GM21526 (cell line): ENCODE measurements around the gene NBPF1.
"Not testable (repeated sequence)": the region's sequence is repeated elsewhere in the genome, so short reads cannot be mapped to it uniquely, and the experiment has no call there.

Experiments
- ATAC-seq: cut with Tn5 transposase; IDR thresholded peaks from one replicate; pipeline ENCODE4 v1.9.1; 2021; ENCODE audit warnings: moderate library complexity; ENCODE audit not compliant: unreplicated experiment, low FRiP score

NBPF1 gene

DNA sequence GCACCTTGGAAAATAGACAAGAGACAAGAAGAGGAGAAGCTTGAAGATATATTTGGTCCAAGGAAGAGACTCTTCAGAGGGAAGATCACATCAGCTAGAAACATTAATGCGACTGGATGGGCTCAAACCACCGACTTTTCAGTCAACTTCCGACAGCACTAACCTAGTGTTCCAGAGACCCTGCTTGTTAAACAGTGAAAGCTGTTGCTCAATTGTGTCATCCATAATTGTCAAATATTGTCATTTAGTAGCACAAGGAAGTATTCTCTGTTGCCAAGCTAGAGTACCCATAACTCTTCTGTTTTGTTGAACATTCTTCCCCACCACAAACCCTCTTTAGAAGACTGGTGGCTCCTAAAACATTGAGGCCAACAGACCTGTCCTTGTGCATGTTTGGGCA lies 56.3 kb downstream of the NBPF1 start:
- not testable (repeated sequence) for ATAC-seq

DNA sequence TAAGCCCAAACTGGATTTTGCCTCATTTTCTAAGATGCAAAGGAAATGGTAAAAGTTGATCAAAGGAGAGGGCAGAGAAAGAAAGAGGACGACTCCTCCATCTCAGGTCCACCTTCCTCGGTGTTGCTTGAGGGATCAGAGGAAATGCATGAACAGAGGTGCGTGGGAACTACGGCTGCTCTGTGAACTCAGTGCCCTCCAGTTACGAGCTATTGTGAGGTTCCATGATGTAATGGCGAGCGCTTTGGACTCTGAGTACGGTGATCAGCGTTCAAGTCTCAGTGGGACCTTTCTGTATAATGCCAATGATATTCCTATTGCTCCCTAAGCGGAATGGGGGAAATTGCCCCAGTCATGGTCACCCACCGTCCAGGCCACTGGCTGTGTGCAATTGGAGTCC lies 60.1 kb downstream of the NBPF1 start:
- ATAC-seq = not testable (repeated sequence)

DNA sequence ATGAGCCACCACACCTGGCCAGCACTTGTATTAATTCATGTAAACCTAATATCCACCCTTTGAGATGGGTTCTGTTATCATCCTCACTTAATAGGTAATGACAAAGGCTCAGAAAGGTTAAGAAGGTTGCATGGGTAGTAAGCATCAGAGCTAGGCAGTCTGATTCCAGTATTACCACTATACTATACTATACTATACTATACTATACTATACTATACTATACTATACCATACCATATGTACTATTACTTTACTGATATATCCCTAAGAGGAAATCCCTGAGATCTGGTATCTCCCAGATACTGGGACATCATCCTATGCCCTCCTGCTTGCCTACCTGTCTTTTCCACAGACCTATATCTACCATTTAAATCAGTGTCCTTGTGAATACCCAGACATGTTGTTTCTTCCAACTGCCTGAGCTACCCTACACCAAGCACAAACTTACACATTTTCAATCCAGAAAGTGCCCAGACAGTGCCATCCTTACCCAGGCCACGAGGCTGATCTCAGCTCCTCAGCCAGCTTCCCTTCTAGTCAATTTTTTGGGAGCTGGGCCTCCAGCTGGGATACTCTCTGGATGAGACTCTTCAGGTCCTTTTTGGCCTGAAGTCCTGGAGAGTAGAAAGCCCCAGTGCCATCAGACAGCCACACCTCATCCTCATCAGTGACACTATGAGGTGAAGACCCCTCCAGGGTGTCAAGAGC lies 63.0 kb downstream of the NBPF1 start:
- not testable (repeated sequence) for ATAC-seq

DNA sequence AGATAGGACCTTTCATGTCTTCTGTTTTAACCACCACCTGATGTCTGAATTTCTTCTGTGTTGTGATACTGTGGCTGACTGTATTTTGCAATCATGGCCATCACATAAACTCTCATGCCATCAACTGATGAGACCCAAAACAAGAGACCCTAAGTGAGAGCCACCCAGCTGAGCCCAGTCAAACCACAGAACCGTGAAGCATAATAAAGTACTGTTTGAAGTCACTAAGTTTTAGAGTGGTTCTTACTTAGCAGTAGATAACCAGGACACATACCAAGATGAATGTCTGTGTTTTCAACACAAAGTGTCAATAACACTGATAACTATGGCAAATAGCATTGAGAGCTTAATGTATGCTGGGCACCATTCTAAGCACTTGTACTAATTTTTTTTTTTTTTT lies 63.8 kb downstream of the NBPF1 start:
- not testable (repeated sequence) for ATAC-seq

DNA sequence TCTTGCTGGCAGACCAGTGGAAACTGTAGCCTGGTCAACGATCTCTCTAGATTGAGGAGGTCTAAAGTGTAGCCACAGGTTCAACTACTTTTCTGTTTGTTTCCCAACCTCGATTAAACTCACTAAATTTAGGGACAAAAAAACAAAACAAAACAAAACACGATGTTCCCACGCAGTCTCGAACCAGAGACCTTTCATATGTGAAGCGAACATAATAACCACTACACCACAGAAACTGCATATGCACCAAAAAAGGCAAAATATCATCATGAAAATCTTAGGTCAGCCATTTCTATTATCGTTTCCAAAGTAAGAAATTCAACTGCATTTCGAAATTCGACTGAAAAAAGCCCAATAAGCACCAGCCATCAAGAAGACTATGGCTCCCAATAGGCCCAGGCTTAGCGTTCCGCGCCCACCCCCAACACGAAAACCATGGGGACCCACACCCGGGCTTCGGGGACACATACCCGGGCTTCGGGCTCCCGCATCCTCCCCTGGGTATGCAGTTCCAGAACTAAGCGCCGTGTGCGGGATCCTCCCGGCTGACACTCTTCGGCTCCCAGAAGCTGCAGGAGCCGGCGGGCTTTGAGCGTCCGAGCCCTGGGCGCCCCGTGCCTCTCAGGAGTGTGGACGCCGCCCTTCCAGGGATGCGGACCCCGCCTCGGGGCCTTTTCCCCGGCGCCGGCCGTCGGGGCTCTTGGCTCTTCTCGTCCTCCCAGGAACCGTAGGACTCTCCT lies 65.7 kb downstream of the NBPF1 start:
- ATAC-seq = not testable (repeated sequence)

DNA sequence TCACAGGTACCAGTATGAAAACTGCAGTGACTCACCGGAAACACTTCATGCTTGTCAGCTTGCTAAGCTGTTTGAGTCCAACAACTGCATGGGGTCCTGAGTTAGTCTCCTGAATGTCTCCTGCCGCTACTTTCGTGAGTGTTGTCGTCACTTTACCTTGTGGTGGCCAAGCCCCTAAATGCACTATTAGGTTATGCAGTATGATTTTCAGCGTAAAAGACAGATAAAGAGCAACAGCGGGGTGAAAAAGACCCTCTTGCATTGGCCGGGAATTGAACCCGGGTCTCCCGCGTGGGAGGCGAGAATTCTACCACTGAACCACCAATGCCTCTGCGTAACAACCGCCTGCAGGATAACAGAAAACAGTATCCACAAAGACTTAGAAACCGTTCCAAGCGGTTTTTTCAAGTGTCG lies 67.7 kb downstream of the NBPF1 start:
- ATAC-seq = not testable (repeated sequence)

DNA sequence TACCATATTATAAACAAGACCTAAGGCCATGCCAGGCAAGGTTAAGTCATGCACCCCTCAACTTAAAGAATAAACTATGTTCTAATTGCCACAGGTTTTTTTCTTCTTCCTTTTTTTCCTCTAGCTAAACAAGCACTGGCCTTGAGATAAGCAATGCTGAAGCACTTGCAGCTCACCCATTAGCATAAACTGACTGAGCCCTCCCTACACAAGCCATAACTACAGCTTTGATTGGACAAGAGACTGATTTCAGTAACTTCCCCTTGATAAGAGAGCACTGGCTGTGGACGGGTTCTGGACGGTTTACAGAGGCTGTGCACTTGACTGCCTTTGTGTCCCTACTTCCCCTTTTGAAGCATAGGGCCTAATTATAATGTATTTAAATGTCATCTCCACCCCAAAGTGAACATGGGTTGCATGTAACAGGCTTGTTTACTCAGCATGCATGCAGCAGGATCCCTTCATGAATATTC lies 72.9 kb downstream of the NBPF1 start:
- not testable (repeated sequence) for ATAC-seq

DNA sequence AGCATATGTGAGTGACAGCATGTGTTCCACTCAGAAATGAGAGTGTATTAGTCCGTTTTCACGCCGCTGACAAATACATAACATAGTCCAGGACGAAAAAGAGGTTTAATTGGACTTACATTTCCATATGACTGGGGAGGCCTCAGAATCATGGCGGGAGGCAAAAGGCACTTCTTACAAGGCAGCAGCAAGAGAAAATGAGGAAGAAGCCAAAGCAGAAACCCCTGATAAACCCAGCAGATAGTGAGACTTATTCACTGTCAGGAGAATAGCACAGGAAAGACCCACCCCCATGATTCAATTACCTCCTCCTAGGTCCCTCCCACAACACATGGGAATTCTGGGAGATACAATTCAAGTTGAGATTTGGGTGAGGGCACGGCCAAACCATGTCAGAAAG lies 75.8 kb downstream of the NBPF1 start:
- not testable (repeated sequence) for ATAC-seq

DNA sequence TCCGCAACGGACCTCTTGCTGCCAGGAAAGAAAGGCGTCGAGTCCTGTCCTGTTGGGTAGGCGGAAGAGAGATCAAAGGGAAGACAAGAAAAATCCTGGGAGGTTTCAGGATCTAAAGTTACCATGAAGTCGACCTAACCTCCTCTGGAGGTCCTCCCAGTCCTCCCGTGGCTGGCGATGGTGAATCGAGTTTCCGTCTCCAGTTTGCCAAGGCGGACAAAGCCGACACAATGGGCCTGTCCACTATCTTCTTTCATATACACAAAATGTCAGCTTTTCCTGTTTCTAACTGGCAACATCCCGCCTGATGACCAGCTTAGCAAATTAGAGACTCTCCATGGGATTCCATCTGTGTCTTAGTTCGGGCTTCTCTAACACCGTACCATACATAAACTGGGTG lies 76.6 kb downstream of the NBPF1 start:
- not testable (repeated sequence) for ATAC-seq

DNA sequence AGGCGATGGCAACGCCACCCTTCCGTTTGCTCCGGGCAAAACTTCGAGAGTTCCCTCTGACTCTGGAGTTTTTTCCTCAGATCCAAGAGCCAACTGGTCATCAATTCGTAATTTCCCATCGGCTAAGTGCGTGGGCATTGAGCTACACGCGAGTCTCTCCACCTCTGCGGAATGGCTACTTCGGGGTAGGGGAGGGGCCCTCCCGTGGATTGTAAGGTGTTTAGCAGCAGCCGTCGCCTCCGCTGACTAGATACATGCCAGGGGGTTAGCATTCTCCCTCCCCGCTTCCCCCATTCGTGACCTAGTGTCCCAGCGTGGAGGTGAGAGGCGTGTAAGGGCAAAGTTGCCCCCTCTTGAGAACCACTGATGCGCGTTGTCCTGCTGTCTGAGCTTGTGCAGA lies 77.5 kb downstream of the NBPF1 start:
- ATAC-seq = not testable (repeated sequence)

DNA sequence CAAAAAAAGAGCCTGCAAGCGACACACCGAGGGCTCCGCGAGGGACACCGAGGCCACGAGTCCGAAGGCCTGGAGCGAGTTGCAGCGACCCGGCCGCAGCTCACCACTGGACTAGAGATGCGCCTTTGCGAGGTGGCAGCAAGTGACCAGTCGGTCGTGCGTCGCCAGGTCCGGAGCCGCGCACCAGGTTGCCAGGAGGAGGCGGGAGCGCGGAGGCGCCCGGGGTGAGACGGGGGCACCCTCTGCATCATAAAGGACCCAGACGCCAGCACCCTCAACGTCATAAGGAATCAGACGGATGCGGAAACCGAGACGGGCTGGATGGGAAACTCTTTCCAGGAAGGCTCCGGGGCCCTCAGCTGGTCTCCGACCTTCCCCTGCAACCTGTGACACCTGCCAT lies 77.9 kb downstream of the NBPF1 start:
- ATAC-seq = not testable (repeated sequence)

DNA sequence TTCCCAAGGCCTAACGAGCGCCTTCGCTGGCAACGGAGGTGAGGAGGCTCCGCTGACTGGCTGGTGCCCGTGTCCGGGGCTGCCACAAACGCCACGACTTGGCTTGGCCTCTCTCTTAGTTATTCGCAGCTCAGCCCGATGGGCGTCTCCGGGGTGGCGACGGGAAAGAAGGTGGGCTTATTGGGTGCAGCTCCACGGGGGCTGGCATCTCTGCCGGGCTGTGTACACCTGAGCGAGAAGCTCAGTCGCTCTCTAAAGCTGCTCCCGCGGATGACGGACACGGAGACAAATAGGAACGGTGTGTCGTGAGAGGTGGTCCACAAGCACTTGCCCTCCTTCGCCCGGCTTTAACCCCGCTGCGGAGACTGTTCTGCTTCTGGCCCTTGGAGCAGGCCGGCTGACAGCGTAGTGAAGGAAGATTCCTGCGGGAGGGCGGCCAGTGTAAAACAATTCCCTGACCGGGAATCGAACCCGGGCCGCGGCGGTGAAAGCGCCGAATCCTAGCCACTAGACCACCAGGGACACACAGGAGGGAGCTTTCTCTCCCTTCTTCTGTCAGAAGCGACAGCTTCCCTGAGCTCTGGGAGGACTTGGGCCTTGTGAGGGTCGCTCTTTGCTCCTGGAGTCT lies 78.4 kb downstream of the NBPF1 start:
- ATAC-seq = not testable (repeated sequence)

DNA sequence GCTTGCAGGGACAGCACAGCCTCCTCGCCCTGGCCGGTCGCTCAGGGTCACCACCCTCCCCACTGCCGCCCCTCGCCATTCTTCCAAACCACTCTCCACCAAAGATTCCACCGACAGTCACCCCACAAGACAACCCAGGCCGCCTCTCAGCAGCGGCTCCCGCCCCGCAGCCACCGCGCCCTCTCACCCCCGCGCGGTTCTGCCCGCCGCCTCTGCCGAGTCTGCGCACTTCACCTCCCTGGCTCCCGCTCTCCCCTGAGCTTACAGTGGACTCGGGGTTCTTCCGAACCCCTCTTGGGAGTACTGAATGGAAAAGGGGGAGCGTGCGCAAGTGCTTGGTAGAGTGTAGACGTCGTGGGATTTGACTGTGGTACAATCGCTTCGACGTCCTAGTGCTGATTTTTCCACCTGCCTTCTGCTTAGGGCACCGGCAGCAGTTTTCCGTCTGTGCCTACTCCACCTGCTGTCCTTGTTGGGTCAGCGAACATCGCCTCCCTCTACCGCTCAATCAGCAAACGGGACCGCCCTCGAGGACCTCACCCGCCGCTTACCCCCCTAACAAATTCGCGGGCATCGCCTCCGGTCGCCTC lies 79.0 kb downstream of the NBPF1 start:
- ATAC-seq = not testable (repeated sequence)

DNA sequence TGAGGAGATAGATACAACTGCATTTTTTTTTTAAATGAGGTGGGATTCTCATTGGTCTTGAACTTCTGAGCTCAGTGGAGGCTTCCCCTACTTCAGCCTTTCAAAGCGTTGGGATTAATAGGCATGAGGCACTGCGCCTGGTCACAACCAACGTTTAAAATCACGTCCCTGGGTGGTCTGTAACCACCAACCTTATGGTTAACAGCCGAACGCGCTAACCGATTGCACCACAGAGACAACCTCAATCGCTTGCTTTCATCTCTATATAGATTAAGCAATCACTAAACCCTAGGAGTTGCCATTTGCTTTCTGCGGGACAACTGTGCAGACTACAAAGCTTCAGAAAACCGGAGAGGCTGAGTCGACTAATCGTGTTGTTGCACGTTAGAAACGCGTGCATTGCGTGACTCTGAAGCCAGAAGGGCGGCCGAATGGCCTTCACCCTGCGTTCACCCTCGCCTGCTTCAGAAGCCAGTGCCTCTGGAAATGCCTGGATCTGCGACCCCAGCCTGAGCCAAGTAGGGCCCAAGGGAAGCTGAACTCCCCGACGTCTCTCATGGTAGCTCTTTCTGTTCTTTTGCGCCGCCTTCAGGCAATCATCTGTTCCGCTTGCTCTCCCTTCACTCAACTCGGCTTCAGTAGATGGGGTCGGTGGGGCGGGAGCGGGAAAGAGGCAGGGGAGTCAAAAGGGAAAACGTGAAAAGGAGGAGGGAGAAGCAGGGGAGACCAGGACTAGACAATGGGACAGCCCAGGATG lies 81.0 kb downstream of the NBPF1 start:
- ATAC-seq = not testable (repeated sequence)

DNA sequence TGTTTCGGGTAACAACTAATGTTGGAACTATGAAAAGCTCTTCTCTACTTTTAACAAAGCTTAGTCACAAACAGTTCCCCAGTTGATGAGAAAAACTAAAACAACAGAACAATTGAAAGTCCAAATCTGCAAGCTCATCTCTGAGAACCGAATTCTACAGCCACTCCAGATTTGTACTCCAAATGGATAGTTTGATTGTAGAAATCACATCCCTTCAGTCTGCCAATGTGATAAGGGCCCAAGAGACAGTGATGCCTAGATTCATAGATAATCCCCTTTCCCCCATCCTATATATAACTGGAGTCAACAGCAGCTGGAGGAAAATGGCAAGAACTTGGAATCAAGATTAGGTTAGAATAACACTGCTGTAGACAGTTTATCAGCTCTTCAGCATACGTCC lies 85.0 kb downstream of the NBPF1 start:
- ATAC-seq = not testable (repeated sequence)

DNA sequence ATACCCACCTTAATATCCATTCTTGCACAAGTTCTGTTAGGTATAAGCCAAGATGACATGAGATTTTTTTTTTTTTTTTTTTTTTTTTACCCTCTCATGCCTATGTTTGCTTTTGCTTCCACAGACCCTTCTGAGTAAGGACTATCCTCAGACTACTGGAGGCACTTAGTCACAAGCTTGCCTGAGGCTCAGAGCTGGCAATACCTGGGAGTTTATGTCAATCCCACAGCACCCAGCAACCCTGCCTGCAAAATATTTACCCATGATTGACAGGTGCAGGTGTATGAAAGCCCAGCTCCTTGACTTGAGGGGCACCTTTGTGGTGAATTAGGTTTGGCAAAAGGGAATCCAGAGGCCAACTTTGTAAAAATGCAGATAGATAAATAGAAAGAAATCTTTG lies 87.6 kb downstream of the NBPF1 start:
- ATAC-seq = not testable (repeated sequence)

DNA sequence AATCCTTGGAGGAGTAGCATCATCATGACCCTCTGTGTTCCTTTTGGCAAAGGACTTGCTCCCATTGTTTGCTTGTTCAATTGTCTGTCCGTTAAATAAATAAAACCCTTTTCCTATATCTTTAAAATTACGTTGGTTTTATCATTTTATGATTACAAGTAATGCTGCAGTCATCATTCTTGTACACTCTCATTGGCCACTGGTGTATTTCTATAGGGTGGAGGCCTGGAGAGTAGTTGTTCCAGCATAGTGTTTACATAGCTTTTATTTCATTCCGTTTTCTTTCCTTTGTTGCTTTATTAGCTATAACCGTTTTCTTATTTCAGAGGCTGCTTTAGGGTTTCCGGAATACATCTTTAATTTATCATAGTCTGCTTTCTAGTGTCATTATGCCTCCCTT lies 91.7 kb downstream of the NBPF1 start:
- not testable (repeated sequence) for ATAC-seq

DNA sequence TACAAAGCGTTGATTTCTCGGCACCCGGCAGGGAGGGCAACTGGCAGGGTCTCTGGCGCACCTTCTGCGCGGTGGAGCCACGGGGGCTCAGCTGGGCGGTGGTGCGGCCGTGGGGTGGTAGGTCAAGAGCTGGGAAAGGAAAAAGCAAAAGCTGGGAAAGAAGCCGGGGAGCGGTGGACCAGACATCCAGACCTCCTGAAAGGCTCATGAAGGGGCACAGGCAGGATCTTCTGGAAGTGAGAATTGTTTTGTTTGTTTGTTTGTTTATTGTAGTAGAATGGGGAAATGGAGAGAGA lies 92.1 kb downstream of the NBPF1 start:
- no peak for ATAC-seq

DNA sequence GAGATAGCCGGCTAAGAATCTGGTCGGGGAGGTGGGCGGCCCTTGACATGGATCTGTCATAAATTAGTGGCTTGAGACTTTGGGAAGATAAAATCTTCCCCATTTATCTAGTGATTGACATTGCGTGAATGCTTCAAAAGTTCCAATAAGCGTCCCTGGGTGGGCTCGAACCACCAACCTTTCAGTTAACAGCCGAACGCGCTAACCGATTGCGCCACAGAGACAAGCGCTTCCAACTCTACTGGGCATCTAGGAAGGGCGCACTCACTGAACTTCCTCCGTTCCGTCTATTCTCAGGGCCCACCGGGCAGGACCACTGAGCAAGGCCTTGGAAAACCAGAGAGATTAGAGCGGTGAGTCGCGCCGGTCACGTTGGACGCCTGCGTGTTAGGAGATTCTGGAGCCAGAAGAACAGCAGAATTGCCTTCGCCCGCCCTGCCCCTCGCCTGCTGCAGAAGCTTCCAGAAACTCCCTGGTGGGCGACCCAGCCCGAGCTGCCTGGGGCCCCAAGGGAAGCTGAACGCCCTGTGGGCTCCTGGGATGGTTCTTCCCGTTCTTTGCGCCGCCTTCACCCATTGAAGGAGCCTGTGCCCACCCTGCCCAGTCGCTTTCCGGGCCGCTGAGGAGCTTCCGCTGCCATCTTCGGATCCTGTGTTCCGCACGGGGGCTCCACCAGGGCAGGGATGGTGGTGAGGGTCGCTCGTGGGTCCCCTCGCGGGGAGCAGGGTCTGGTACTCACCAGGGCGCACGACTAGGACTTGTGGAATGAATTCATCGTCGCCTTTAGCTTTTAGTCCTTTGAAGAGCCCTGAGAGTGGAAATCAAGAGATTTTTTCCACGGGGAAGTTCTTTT lies 92.7 kb downstream of the NBPF1 start:
- ATAC-seq = not testable (repeated sequence)
